Epithelial cell of alveolus of lung (primary cell): ENCODE measurements around the gene MT3. TPM values are rescaled to one million over a fixed set of nuclear protein-coding genes. Genes with fewer than 3 reads are reported as not detected.

Source experiments
- total RNA-seq: library from RNA; depleted of rRNA; stranded (reverse); fragments of >200 nt; gene quantifications from 2 replicates; pipeline ENCODE4 v1.2.1, GENCODE V29; 2015

The MT3 gene
- 0.52 TPM in 1 of 2 replicates, not detected in the other for total RNA-seq

DNA sequence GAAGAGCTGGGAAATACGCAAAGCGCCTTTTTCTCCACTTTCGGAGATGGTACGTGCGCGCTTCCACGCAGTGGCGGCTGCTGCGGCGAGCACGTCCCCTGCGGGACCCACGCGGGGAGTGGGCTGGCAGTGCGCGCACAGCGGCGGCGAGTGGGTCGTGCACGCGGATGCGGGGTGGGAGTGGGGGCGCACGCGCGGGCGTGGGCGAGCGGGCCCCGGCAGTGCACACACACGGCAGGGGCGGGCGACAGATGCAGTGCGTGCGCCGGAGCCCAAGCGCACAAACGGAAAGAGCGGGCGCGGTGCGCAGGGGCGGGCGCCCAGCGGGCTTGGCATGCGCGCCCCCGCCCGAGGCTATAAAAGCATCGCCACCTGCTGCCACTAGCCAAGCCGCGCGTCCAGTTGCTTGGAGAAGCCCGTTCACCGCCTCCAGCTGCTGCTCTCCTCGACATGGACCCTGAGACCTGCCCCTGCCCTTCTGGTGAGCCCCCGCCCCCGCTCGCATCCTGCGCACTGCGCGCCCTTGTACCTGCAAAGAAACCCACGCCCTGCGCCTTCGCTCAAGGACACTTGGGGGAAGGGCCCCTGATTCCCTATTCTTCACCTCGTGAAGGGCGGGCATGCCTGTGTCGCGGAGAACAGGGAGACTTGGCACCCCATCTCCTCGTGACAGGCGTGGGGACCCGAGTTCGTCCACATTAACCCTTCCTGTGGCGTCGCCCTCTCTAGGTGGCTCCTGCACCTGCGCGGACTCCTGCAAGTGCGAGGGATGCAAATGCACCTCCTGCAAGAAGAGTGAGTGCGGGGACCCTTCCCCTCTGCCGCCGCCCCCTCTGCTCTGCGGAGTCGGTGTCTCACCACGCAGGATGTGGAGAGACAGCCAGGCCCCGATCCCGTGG, at the start of gene MT3:
TSS of gene MT3 (plus strand) at position 388 of the 899 bp plus-strand sequence. CDS start at position 451, 63 bp downstream.

GRCh38 chr16:56564793-56565477, 24.4 kb upstream of the MT3 start, which contains the start of gene MT4:
MT4 (plus strand) TSS chr16:56565073; CDS start chr16:56565129, 56 bp downstream.

GRCh38 chr16:56608043-56608875, 18.9 kb downstream of the MT3 start, which contains the start of gene MT2A:
MT2A (plus strand) TSS chr16:56608584; CDS start chr16:56608656, 72 bp downstream.

GRCh38 chr16:56625140-56625942, 36.0 kb downstream of the MT3 start, which contains the start of gene MT1E:
MT1E (plus strand) TSS chr16:56625781; CDS start chr16:56625852, 71 bp downstream.

DNA sequence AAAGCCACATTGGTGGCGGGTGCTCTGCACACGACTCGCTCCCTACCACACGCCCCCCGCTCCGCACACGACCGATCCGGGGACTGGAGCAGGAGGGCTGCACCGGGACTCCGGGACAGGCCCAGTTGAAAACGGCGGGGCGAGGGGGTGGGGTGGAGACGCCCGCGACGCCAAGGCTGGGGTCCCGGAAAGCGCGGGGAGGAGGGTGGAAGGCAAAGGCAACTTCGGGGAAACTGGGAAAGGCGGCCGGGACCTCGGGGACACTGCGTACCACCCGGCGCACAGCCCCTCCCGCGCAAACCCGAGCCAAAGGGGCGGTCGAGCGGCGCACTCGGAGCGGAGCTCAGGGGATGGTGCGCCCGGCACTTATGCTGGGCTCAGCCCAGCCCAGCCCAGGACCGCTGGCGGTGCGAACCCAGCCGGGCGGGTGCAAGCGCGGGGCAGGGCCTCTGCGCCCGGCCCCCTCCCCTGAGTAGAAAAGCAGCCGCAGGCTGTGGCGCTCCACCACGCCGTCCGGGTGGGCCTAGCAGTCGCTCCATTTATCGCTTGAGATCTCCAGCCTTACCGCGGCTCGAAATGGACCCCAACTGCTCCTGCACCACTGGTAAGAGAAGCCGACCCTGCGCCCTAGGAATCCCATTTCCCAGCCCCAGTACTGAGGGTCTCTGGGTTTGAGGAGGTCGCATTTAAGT, 43.0 kb downstream of the MT3 start, which contains the start of gene MT1M:
TSS of gene MT1M (plus strand) at position 504 of the 692 bp plus-strand sequence. CDS start at position 577, 73 bp downstream.

DNA sequence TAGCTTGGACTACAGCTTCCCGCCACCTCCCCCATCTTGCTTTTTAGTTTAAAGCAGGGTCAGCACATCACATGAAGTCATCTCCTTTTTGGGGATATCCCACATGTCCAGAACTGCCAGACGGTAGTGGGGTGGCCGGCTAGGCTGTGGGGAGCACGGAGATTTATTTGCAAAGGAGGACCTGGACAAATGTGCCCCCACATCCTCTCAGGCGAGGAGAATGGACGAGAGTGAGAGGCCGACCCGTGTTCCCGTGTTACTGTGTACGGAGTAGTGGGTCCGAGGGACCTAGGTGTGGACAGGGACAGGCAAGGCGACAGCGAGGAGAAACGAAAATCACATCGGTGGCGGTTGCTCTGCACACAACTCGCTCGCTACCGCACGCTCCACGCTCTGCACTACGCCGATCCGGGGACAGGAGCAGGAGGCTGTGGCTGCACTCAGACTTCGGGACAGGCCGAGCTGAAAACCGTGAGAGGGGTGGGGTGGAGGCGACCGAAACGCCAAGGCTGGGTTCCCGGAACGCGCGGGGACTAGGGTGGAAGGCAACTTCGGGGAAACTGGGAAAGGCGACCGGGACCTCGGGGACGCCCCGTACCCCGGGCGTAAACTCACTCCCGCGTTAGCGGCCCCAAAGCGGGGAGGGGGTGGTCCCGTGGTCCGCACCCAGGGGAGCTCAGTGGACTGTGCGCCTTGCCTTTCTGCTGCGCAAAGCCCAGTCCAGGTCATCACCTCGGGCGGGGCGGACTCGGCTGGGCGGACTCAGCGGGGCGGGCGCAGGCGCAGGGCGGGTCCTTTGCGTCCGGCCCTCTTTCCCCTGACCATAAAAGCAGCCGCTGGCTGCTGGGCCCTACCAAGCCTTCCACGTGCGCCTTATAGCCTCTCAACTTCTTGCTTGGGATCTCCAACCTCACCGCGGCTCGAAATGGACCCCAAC, 48.8 kb downstream of the MT3 start, which contains the start of gene MT1A:
TSS of gene MT1A (plus strand) at position 853 of the 937 bp plus-strand sequence. CDS start at position 926, 73 bp downstream.

Other genes starting within 250 kb of the MT3 start
- gene AMFR, start 164.0 kb upstream of the MT3 start, total RNA-seq = 121 and 137 TPM in 2 replicates
- 54.5 and 64.5 TPM in 2 replicates for gene NUDT21, start 138.2 kb upstream of the MT3 start, total RNA-seq
- 29.1 and 49.0 TPM in 2 replicates for gene OGFOD1, start 138.0 kb upstream of the MT3 start, total RNA-seq
- gene BBS2, start 69.5 kb upstream of the MT3 start, total RNA-seq = 30.1 and 56.3 TPM in 2 replicates
- not detected in 2 replicates for gene MT4, start 24.5 kb upstream of the MT3 start, total RNA-seq
- gene MT2A, start 19.1 kb downstream of the MT3 start, total RNA-seq = 177 and 1,835 TPM in 2 replicates
- gene MT1E, start 36.3 kb downstream of the MT3 start, total RNA-seq = 254 and 593 TPM in 2 replicates
- gene MT1M, start 43.1 kb downstream of the MT3 start, total RNA-seq = 10.9 and 12.5 TPM in 2 replicates
- gene MT1A, start 49.1 kb downstream of the MT3 start, total RNA-seq = 22.4 and 82.3 TPM in 2 replicates
- not detected in 2 replicates for gene MT1B, start 62.4 kb downstream of the MT3 start, total RNA-seq
- gene MT1F, start 68.4 kb downstream of the MT3 start, total RNA-seq = 1.3 and 5.2 TPM in 2 replicates
- gene MT1G, start 78.5 kb downstream of the MT3 start, total RNA-seq = 18.6 and 78.2 TPM in 2 replicates
- gene MT1H, start 80.3 kb downstream of the MT3 start, total RNA-seq = not detected in 2 replicates
- gene MT1X, start 92.9 kb downstream of the MT3 start, total RNA-seq = 183 and 239 TPM in 2 replicates
- 40.2 and 73.8 TPM in 2 replicates for gene NUP93, start 140.6 kb downstream of the MT3 start, total RNA-seq